Prostate gland (tissue), 2 donors: Measurements from ENCODE around the gene ZNF609. TPM values are rescaled to one million over a fixed set of nuclear protein-coding genes. Genes with fewer than 3 reads are reported as not detected.

Experiments
- DNase-seq: peaks from one replicate; pipeline ENCODE4 v3.0.0-alpha.2; 2019; ENCODE audit warnings: low spot score
- H3K27ac ChIP-seq, 2 donors: fragments of 200-600 bp; sonication (generic); 2 replicates each; pipeline ENCODE4 v1.5.1; 2017 to 2019
- H3K27me3 ChIP-seq: fragments of 200-600 bp; sonication (generic); replicated peaks from 2 replicates; pipeline ENCODE4 v1.5.1; 2019; ENCODE audit not compliant: insufficient read depth
- H3K36me3 ChIP-seq, 2 donors: fragments of 200-600 bp; sonication (generic); 1 replicate in 1 of 2; 2 replicates in 1 of 2; pipeline versions ENCODE4 v1.5.1 to v1.8.1; 2017 to 2019
- H3K4me1 ChIP-seq: fragments of 200-600 bp; sonication (generic); replicated peaks from 2 replicates; pipeline ENCODE4 v1.5.1; 2019
- H3K4me3 ChIP-seq, 2 donors: fragments of 200-600 bp; sonication (generic); 2 replicates each; pipeline ENCODE4 v1.5.1; 2017 to 2019
- H3K9me3 ChIP-seq: fragments of 200-600 bp; sonication (generic); 2 replicates; pipeline ENCODE4 v1.5.1; 2017
- POLR2A ChIP-seq: fragments of 450-650 bp; IDR thresholded peaks from one replicate; pipeline ENCODE4 v1.6.1; 2016; ENCODE audit warnings: antibody characterized with exemption, mild to moderate bottlenecking
- POLR2AphosphoS5 ChIP-seq: sonication (generic); formaldehyde crosslinking; IDR thresholded peaks from one replicate; pipeline ENCODE4 v1.6.1; 2017; ENCODE audit warnings: antibody characterized with exemption
- WGBS: methylation state at CpG from one replicate; pipeline ENCODE4 v1.1.5; 2018; 5-methylcytosine and 5-hydroxymethylcytosine counted together
- intact Hi-C: fragments of 100-400 bp; cut with DNase I; formaldehyde crosslinking; loops from one replicate; pipeline ENCODE4 v1.14.2; 2022
- total RNA-seq, 2 donors: library from RNA; depleted of rRNA; stranded (reverse); fragments of >200 nt; gene quantifications; one replicate each; pipeline ENCODE4 v1.1.0, GENCODE V29; 2016
- TF ChIP-seq, protein P1 (sequence below), 4 experiments: fragments of 200-600 bp in 2 of 4; fragments of 450-650 bp in 2 of 4; sonication (generic) in 2 of 4; IDR thresholded peaks; 1 replicate in 3 of 4; 2 replicates in 1 of 4; pipeline ENCODE4 v1.5.1; 2016 to 2019; ENCODE audit warnings: antibody characterized with exemption in 4 of 4, mild to moderate bottlenecking in 2 of 4, moderate library complexity in 2 of 4

The ZNF609 gene
- total RNA-seq, 2 donors from 2014 or later: 29.1 to 45.7 TPM

- H3K27me3 ChIP-seq: no peaks in the 10 kb centered on the region
- intact Hi-C loops: no loop called here
- WGBS: 87% methylated on average over 7 of the region's 7 CpGs
- no peak overlapping the region for H3K27ac ChIP-seq
- H3K36me3 ChIP-seq: no peaks in the 10 kb centered on the region
- no peaks in the 10 kb centered on the region for H3K9me3 ChIP-seq
- H3K4me3 ChIP-seq: no peak overlapping the region
- no peaks in the 10 kb centered on the region for H3K4me1 ChIP-seq
- TF ChIP-seq, protein P1, sequence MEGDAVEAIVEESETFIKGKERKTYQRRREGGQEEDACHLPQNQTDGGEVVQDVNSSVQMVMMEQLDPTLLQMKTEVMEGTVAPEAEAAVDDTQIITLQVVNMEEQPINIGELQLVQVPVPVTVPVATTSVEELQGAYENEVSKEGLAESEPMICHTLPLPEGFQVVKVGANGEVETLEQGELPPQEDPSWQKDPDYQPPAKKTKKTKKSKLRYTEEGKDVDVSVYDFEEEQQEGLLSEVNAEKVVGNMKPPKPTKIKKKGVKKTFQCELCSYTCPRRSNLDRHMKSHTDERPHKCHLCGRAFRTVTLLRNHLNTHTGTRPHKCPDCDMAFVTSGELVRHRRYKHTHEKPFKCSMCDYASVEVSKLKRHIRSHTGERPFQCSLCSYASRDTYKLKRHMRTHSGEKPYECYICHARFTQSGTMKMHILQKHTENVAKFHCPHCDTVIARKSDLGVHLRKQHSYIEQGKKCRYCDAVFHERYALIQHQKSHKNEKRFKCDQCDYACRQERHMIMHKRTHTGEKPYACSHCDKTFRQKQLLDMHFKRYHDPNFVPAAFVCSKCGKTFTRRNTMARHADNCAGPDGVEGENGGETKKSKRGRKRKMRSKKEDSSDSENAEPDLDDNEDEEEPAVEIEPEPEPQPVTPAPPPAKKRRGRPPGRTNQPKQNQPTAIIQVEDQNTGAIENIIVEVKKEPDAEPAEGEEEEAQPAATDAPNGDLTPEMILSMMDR (IDR thresholded peaks at IDR 0.05): no peak
- no peak for TF ChIP-seq POLR2AphosphoS5
- no peak for TF ChIP-seq POLR2A
- DNase-seq: no peak
Observed at GRCh38 chr15:64710676-64711428, 250.5 kb downstream of the ZNF609 start.

- H3K36me3 ChIP-seq: no peaks in the 10 kb centered on the region
- DNase-seq: no peak
- H3K27me3 ChIP-seq: no peaks in the 10 kb centered on the region
- TF ChIP-seq POLR2AphosphoS5 (no peak), POLR2A (no peak)
- TF ChIP-seq, protein P1 (IDR thresholded peaks at IDR 0.05): no peak
- WGBS: 90% methylated on average over 2 of the region's 2 CpGs
- no peaks in the 10 kb centered on the region for H3K9me3 ChIP-seq
- intact Hi-C loops: no loop called here
- no peak overlapping the region for H3K4me3 ChIP-seq
- no peak overlapping the region for H3K27ac ChIP-seq
- no peaks in the 10 kb centered on the region for H3K4me1 ChIP-seq
Observed at GRCh38 chr15:64712353-64712752, 252.0 kb downstream of the ZNF609 start.

DNA sequence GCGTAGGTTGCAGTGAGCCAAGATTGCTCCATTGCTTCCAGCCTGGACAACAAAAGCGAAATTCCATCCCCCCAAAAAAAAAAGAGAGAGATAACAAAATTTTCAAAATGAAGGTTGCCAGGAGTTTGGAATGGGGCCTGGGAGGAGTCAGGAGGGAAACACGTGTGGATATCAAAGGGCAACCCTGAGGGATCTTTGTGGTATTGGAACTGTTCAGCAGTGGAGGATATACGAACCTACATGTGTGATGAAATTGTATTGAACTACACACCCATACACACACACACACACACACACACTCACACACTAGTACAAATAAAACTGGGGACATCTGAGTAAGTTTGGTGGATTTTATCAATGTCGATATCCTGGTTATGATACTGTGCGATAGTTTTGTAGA, 253.2 kb downstream of the ZNF609 start:
- 86% methylated on average over 6 of the region's 6 CpGs for WGBS
- H3K27ac ChIP-seq: no peak overlapping the region
- no peaks in the 10 kb centered on the region for H3K27me3 ChIP-seq
- intact Hi-C loops: no loop called here
- no peaks in the 10 kb centered on the region for H3K36me3 ChIP-seq
- H3K4me3 ChIP-seq: no peak overlapping the region
- TF ChIP-seq, protein P1 (IDR thresholded peaks at IDR 0.05): no peak
- no peak for TF ChIP-seq POLR2AphosphoS5
- no peak for TF ChIP-seq POLR2A
- no peaks in the 10 kb centered on the region for H3K4me1 ChIP-seq
- DNase-seq: no peak
- H3K9me3 ChIP-seq: no peaks in the 10 kb centered on the region

GRCh38 chr15:64716452-64716851, 256.1 kb downstream of the ZNF609 start:
- Histone ChIP-seq H3K9me3 (no peaks in the 10 kb centered on the region), H3K27me3 (no peaks in the 10 kb centered on the region), H3K4me1 (no peaks in the 10 kb centered on the region), H3K27ac (no peak overlapping the region), H3K36me3 (no peaks in the 10 kb centered on the region), H3K4me3 (no peak overlapping the region)
- WGBS: 91% methylated on average over 2 of the region's 2 CpGs
- DNase-seq: no peak
- no peak for TF ChIP-seq POLR2AphosphoS5
- no peak for TF ChIP-seq POLR2A
- TF ChIP-seq, protein P1 (IDR thresholded peaks at IDR 0.05): no peak
- intact Hi-C loops: no loop called here

GRCh38 chr15:64717130-64717529, 256.8 kb downstream of the ZNF609 start:
- H3K27ac ChIP-seq: no peak overlapping the region
- 86% methylated on average over 7 of the region's 7 CpGs for WGBS
- H3K4me3 ChIP-seq: no peak overlapping the region
- no peaks in the 10 kb centered on the region for H3K27me3 ChIP-seq
- no peak for DNase-seq
- TF ChIP-seq POLR2A: no peak
- no peak for TF ChIP-seq POLR2AphosphoS5
- TF ChIP-seq, protein P1 (IDR thresholded peaks at IDR 0.05): no peak
- intact Hi-C loops: no loop called here
- H3K36me3 ChIP-seq: no peaks in the 10 kb centered on the region
- no peaks in the 10 kb centered on the region for H3K4me1 ChIP-seq
- H3K9me3 ChIP-seq: no peaks in the 10 kb centered on the region
